GM19455 (cell line): ENCODE data around the gene DNASE1L1.

ENCODE experiments used
- ATAC-seq: cut with Tn5 transposase; IDR thresholded peaks from one replicate; pipeline ENCODE4 v1.9.1; 2021; ENCODE audit not compliant: unreplicated experiment

DNASE1L1 gene

DNA sequence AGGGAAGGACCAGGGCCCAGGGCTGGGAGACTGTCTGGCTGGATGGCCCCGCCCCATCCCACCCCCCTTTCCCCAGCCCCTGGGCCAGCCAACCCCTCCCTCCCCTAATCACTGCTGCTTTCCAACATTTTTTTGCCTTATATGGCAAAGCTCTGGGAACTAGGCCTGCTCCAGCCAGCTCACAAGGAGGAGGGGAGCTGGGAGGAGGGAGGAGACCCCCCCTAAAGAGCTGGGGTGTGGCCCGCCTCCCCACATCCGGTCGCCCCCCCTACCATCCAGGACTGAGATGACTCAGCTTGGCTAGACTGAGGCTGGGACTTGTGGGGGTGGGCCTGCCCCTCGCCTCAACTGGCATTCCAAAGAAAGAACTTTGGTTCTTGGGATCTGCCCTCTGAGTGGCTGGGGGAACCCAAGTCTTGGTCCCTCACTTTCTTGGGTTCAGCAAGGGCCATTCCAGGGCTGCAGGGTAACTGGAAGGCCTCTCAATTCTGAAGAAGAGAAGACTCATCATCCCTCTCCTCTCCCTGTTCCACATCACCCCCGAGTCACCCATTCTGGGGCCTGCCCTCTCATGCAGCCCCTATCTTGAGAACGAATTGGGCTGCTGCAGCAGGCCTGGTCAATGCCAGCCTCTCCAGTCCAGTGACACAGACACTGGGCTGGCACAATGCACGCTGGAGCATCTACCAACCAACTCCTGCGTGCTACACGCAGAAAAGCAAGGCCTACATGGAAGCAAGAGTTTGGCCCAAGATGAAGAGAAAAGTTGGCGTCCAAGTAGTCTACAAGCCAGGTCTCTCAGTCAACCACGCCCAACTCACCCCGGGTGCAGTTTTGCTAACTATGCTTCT, 39.4 kb downstream of the DNASE1L1 start:
- no peak for ATAC-seq

DNA sequence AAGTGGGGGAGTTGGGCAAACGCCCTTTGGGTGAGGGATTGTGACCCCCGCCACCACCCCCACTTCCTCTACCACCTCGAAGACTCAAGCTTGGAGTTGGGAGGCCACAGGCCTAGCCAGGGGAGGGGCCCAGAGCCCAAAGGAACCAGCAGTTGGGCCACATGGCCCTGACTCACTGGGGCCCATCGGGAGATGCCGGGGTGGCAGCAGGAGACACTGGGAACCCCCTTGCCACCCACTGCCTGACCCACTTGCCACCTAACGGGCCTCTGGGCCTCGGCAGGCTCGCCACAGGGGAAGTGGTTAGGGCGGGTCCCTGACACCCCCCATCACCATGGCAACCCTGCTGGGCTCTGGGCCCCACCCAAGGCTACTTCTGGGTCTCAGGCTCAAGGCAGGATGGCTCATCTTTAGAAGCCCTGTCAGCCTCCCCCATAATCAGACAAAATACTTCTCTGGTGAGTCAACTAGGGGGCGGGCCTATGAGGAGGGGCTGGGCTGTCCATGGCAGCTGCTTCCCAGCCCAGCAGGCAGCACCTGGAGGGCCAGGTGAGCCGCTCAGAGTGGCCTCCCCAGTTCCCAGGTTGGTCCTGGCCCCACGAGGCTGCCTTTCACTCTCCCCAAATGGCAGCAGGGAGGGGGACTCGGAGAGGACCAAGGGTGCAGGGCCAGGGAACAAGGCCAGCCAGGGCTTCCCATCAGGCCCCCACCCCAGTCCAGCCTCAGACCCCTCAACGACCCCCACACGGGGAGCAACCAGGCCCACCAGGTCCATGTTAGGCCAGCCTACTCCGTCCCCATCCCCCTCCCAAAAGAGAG, 40.2 kb downstream of the DNASE1L1 start:
- ATAC-seq: no peak

DNA sequence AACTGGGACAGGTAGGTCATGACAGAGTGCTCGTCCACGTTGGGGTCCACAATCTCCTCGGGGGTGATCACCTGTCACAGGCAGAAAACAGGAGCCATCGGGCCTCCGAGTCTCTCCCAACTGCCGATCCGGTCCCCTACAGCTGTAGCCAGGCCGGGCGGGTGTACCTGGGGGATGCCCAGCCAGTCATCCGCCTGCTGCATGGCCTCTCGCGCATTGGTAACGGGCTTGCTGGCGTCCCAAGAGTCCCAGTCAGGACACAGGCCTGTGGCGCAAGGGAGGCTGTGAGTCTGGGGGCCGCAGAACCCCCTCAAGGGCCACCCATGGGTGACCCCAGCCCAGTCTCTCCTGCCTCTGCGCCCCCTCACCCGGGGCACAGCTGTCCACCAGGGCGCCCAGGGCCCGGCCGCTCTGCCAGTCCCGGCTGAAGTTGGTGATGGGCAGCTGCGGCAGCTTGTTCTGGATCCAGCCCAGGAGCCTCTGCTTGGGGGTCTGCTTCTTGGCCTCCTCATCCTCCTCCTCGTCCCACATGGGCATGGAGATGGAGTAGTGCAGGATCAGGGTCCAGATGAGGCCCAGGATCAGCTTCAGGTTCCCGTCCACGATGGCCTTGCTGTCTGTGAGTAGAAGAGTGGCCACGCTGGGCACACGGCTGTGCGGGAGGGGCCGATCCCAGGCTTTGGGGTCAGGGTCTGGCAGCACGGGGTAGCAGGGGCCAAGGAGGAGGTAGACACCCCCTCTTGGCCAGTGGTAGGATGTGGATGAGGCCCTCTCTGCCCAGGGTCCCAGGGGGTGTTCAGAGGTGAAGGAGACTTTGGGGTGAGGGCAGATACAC, 41.4 kb downstream of the DNASE1L1 start:
- ATAC-seq: no peak

DNA sequence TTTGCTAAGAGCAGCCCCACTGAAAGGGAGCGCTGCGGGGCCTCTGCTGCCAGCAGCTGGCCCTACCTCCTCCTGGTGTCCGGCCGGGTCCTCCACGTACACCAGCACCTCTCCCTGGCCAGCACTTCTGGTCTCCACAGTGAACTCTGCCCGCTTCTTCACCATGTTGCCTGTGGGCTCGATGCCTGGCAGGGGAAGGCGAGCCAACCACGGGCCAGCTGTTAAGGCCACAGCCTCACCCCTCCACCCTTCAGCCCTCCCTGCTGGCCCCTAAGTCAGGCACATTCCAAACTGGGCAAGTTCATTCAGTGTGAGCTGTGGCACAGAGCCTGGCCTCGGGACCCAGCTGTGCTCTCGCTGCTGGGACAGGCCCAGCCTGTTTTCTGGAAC, 42.4 kb downstream of the DNASE1L1 start:
- no peak for ATAC-seq

DNA sequence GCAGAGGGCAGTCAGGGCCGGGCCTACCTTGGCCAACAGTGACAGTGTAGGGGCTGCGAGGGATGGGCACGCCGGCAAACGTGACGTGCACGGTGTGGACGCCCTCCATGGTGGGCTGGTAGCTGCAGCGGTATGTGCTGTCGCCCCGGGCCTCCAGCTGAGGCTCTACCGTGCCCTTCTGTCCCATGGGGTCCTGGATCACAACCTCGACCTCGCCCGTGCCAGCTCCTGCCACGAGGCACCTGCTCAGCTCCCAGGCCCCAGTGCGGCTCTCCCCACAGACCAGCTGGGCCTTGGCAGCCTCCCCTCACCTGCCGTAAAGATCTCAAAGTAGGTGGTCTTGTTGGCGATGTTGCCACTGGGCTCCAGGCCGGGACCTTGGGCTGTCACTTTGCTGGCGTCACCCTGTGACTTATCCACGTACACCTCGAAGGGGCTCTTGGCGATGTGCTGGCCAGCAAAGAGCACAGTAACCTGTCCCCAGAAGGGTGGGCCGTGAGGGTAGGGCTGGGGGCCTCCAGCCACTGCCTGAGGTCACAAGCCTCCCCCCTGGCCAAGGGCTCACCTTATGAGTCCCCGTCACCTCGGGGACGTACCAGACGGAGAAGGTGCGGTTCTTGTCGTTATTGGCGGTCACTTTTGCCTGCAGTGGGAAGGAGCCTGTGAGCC, 42.9 kb downstream of the DNASE1L1 start:
- no peak for ATAC-seq

DNA sequence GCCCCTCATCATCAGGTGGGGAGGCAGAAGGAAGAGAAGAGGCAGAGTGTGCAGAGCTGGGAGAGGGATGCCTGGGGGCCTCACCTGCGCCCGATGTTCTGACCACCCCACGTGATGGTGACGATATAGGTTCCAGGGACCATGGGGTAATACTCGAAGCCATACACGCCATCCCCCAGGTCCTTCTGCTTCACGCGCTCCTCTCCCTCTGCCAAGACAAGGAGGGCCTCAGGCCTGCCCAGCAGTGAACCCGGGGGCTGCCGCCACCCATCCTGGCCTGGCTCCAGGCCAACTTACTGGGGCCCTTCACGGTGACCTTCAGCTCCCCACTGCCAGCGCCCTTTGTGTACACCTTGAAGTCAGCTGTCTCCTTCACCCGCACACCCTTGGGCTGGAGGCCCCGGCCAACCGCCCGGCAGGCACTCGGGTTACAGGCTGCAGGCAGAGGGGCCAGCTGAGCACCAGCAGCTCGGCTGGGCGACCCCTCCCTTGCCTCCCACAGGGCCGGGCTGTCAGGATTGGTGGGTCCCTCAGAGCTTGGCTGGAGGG, 43.9 kb downstream of the DNASE1L1 start:
- ATAC-seq: no peak

DNA sequence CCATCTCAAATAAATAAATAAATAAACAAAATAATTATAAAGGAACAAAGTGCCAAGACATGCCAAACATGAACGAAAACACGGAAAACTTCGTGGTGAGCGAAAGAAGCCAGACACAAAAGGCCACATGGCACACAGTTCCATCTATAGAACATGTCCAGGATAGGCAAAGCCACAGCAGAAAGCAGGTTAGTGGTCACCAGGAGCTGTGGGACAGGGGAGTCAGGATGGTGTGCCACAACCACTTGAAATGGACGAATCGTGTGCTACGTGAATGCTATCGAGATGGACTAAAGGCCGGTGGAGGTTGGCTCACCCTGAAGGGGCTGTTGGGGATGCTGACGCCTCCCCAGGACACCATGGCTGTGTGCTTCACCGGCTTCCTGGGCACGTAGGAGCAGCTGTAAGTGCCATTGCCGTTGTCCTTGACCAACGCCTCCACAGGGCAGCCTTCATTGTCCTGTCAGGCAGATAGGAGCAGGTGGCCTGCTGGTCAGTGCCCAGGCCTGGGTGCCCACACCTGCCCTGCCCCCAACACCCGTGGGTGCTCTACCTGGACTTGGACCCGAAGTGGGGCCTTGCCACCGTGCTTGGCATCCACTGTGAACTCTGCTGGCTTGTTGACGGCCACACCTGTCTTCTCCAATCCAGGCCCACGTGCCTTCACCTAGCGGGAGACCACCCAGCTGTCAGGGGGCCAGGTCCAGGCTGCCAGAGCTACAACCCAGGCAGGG, 45.2 kb downstream of the DNASE1L1 start:
- ATAC-seq: no peak

- ATAC-seq: no peak
These were observed 46.8 kb downstream of the DNASE1L1 start for GRCh38 chrX:154362085-154362742.

DNA sequence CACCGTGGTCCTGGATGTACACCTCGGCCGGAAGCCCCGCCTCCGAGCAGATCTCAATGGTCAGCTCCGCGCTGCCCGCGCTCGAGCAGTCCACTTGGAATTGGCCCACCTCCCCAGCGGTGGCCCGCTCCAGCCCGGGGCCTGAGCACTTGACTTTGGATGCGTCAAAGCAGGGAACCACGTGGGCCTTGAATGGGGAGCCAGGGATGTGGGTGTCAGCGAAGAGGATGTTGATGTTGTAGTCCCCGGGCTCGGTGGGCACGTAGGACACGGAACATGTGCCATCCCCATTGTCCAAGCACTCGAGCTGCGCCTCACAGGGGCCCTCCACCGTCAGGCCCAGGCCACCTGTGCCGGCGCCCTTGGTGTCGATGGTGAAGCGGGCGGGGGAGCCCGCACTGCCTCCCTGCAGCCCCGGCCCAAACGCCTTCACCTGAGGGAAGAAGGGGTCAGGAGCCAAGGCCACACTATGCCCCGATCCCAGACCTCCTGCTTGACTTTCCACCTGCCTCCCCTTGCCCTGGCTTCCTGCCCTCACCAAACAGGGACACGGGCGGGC, 48.8 kb downstream of the DNASE1L1 start:
- ATAC-seq: no peak

DNA sequence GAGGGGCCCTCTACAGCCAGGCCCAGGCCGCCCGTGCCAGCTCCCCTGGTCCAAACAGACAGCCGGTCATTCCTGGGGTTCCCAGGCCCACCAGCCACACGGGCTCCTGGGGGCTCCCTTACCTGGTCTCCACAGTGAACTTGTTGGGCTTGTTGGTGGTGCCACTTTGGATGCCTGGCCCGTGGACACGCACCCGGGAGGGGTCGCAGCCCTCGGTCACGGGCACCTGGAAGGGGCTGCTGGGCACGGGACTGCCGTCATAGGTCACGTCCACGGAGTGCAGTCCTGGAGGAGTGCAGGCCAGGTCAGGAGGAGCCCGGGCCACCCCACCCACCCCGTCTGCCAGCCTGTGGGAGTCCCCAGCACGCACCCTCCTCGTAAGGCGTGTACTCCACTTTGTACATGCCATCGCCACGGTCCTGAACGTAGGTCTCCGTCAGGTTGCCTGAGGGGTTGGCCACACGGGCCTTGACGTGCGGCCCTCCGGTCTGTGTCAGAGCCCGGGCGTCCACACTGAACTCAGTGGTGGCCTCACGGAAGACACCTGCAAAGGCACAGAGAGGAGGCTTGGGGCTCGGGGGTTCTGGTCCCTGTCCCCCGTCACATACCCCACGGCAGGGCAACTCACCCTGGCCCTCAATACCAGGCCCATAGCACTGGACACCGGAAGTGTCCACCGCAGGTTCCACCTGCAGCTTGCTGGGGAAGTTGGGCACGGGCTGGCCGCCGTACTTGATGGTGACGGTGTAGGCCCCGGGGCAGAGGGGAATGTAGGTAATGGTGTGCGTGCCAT, 49.5 kb downstream of the DNASE1L1 start:
- no peak for ATAC-seq

DNA sequence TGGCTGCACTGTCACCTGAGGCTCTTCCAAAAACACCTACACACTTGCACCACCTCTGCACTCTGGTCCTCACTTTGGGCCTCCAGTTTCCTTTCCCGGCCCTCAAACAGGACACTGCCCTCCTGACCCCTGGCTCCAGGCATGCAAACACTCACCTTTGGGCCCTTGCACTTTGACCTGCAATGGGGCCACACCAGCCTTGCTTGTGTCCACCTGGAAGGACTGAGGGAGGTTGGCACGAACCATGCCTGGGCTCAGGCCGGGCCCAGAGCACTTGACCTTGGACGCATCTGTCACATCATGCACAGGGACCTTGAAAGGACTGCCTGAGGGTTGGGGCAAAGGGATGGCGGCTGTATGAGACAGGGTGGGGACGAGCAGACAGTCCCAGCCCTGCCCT, 50.2 kb downstream of the DNASE1L1 start:
- ATAC-seq: no peak

DNA sequence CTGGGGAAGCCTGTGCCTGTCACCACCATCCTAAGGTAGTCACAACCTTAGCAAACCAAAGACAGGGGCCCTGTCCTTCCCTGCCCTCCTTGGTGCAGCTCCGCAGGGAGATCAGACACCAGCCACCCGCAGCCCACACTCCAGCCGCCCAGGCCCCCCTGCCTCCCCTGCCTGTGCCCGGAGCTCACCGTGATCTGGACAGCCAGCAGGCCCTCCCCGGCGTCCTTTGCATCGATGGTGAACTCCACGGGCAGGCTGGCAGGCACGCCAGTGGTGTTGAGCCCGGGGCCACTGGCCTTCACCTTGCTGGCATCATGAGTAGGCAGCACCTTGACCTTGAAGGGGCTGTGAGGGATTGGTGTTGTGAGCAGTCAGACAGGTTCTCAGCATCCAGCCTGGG, 51.0 kb downstream of the DNASE1L1 start:
- ATAC-seq: no peak

DNA sequence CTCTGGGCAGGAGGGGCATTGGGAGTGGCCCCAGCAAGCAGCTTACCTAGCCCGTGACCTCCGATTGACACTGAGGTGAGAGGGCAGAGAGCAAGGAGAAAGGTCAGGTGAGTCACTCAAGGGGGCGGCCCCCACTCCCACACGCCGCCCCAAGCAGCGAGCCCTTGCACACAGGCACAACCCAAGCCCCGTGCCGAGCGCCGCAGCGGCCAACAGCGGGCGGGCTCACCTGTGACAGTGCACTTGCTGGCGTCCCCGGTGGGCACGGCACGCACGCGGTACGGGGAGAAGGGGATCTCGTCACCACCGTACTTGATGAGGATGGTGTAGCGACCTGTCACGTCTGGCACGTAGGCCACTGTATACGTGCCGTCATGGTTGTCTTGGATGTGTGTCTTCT, 51.8 kb downstream of the DNASE1L1 start:
- ATAC-seq: no peak

DNA sequence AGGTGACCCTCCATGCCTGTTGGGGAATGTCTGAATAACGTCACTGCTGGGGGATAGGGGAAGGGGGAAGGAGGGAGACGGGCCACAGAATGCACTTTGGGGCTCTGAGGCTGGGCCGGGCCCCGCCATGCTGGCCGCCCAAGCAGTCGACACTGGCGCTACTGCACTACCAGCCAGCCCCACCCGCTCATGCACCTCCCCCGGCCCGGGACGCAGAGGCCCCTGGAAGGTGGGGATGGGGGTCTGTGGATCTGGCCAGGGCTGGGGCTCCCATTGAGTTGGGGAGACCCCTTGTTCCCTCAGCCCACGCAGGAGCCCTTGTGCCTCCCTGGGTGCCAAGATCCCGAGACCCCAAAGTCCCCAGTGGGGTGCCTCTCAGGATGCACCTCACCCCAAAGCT, 52.5 kb downstream of the DNASE1L1 start:
- no peak for ATAC-seq

DNA sequence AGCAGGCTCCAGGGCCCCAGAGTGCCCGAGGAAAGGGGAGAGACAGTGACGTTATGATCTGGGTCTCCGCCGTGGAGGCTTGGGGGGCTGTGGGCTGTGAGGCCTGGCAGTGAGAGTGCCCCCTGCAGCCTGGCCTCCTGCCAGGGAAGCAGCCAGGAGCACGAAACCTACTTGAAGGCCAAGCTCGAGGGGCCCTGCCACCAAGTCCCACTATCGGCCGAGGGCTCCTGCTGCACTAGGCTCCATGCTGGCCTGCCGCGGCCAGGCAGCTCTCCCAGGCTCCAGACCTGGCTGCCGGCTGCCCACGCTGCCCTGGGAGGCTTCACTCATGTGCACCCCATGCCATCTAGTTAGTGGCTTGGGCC, 53.3 kb downstream of the DNASE1L1 start:
- no peak for ATAC-seq

GRCh38 chrX:154355094-154355775, 53.8 kb downstream of the DNASE1L1 start:
- ATAC-seq: no peak

GRCh38 chrX:154354516-154354915, 54.5 kb downstream of the DNASE1L1 start:
- no peak for ATAC-seq

GRCh38 chrX:154354013-154354412, 55.0 kb downstream of the DNASE1L1 start:
- ATAC-seq: no peak
